Putamen (tissue), 1 donor: ENCODE results near the gene RNF186.
"Not testable (repeated sequence)": the region's sequence is repeated elsewhere in the genome, so short reads cannot be mapped to it uniquely, and the experiment has no call there.

ENCODE experiments used
- DNase-seq: peaks from one replicate; pipeline ENCODE4 v3.0.0-alpha.2; 2016; ENCODE audit warnings: low spot score

The RNF186 gene

DNA sequence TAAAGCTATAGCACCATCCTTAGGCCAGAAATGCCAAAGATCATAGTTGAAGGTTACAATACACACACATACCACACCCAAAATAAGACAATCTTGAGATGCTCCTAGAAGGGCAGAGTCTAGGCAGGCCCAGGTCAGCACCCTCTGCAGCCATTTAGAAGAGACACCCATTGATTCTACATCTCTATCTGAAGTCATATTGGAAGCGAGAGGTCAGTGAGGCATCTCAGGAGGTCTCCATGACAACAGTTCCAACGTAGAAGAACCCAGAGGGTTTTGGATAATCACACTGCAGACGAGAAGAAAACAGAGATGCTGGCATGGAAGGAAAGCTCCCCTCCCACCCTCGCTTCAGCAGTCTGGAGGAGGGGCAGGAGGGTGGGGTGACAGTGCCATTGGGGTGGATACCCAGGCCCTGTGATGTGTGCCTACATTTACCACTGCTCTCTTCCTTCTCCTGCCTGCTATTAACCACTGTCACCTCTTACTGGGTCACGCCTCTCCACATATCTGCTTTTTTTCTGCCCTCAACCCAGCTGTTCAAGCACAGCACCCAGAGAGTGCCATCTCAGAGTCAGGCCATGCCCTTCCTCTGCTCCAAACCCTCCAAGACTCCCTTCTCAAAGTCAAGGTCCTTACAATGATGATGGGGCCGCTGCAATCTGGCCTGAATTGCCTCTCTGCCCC lies 21.6 kb downstream of the RNF186 start:
- DNase-seq, result no peak

DNA sequence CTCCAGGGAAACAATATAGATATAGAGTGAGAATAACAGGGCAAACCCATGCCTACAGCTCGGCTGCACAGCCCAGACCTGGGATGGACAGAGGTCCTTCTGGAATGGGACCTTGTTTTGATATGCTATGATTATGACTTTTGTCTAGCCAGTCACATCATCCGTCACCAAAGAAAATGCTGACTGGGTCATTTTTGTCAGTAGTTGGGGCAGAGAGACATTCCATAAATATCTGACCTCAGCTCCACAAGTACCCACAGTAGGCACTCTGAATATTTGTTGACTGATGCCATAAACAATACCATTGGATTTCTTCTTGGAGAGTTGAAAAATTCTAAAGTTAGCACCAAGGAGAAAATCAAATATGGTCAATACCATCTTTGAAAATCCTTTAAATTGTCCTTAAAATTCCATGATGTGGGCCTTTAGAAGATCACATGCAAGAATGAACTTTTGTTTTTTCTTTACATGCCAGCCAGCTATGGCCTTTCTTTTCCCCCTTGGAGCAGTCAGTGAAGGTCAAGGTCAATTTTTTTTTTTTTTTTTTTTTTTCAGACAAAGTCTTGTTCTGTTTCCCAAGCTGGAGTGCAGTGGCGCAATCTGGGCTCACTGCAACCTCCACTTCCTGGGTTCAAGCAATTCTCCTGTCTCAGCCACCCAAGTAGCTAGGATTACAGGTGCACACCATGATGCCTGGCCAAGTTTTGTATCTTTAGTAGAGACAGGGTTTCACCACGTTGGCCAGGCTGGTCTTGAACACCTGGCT lies 22.7 kb downstream of the RNF186 start:
- no peak for DNase-seq

DNA sequence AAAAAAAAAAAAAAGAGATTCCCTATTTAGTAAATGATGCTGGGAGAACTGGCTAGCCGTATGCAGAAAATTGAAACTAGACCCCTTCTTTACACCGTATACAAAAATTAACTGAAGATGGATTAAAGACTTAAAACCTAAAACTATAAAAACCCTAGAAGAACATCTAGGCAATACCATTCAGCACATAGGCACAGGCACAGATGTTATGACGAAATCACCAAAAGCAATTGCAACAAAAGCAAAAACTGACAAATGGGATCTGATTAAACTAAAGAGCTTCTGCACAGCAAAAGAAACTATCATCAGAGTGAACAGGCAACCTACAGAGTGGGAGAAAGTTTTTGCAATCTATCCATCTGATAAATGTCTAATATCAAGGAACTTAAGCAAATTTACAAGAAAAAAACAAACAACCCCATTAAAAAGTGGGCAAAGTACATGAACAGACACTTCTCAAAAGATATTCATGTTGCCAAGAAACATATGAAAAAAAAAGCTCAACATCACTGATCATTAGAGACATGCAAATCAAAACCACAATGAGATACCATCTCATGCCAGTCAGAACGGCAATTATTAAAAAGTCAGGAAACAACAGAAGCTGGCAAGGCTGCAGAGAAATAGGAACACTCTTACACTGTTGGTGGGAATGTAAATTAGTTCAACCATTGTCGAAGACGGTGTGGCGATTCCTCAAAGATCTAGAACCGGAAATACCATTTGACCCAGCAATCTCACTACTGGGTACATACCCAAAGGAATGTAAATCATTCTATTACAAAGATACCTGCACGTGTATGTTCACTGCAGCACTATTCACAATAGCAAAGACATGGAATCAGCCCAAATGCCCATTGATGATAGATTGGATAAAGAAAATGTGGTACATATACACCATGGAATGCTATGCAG lies 24.8 kb downstream of the RNF186 start:
- DNase-seq, result not testable (repeated sequence)

DNA sequence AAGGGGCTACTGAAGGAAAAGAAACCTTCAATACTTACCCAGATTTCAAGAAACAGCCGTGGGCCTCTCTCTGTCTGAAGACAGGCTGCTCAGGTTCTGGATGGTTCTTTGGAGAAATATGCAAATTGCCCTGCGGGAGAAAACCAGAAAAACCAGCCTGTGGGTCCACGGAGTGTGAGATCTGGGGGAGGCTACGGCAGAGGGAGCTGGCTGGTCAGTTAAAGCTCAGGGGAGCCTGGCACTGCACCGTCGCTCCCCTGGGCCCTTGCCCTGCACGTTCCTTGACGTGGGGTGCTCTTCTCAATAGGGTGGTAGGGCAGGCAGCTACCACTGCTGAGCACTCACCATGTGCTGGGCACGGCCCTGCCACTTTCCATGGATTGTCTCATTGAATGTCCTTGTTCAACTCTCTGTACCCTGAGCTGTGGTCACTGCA lies 28.1 kb downstream of the RNF186 start:
- no peak for DNase-seq

DNA sequence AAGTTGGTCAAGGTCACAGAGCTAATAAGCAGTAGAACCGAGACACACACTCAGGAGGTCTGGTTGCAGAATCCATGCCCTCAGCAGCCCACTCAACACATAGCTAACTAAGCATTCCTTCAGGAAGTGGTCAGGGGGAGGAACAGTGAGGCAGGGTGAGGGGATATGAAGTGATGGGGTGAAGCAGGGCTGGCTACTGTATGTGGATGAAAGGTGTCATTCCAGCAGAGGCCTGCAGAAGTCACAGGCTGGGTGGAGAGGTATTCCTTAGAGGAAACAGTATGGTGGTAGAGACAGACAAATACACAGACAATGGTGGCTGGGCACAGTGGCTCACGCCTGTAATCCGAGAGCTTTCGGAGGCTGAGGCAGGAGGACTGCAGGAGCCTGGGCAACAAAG lies 29.4 kb downstream of the RNF186 start:
- DNase-seq, result no peak

DNA sequence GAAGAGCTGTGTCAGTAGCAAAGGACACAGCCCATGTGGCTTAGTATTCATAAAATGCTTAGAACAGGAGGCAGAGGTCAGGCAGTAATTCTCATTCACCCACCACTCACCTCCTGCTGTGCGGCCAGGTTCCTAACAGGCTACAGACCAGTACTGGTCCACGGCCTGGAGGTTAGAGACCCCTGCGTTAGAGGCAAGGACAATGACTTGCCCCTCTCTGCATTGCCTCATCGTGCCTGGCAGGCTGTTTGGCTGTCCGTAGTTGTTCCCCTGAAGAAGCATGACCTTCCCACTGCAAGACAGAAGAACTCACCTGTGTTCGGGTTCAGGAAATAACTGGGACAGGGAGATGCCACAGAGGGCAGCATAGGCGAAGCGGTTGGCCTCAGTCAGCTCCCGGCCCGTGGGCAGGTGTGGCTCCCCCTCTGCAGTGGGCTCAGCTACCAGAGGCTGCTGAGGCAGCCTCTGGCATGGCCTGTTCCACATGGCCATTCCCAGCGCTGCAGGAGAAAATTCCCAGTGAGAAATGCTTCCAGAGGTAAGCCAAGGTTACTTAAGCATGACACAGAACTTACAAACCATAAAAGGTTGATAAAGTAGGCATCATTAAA lies 34.7 kb downstream of the RNF186 start:
- no peak for DNase-seq

DNA sequence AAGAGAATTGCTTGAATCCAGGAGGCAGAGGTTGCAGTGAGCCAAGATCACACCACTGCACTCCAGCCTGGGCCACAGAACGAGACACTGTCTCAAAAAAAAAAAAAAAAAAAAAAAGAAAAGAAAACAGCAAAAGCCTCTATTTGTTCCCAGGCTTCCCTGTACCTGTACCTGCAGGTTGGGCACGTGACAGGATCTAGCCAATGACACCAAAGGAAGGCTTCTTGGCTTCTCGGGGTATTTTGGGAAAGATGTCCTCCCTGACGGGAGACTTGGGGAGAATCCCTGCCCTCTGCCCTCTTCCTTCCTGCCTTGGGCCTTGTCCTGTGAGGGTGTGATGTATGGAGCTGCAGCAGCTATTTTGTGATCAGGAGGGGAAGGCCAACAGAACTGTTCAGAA lies 38.1 kb downstream of the RNF186 start:
- DNase-seq, result no peak

DNA sequence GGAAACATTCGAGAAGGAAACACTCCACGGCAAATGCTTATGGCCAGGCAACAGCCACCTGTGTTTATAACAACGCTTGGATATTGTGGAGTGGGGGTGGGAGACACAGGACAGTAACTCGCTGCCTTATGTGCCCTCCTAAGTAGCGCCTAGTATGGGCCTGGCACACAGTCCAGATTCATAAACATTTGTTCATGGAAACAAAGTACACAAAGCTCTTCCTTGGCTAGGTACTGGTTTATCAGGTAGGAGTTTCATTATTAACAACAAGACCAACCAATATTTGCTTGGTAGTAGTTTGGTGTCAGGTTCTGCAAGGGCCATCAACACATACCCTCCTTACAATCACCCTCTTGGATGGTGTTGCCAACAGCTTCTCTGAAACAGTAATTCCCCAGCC lies 38.8 kb downstream of the RNF186 start:
- no peak for DNase-seq

DNA sequence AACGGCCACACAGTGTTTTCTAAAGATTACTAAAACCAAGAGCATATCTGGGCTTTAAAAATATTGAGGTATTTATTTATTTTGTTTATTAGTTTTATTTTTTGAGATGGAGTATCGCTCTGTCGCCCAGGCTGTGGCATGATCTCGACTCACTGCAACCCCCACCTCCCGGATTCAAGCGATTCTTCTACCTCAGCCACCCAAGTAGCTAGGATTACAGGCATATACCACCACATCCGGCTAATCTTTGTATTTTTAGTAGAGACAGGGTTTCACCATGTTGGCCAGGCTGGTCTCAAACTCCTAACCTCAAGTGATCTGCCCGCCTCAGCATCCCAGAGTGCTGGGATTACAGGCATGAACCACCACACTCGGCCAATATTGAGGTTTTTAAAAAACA lies 39.3 kb downstream of the RNF186 start:
- no peak for DNase-seq

DNA sequence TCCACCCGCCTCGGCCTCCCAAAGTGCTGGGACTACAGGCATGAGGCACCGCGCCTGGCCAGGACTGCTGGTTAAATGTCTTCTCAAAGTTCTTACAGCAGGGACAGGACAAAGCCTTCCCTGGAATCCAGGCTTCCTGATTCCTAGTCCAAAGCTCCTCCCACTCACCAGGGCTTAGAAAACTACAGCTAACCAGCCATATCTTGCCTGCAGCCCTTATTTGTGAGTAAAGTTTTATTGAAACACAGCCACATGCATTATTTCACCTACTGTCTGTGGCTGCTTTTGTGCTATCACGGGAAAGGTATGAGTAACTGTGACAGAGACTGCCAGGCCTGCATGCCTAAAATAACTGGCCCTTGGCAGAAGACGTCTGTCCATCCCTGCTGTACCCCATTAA lies 39.8 kb downstream of the RNF186 start:
- DNase-seq, result no peak

DNA sequence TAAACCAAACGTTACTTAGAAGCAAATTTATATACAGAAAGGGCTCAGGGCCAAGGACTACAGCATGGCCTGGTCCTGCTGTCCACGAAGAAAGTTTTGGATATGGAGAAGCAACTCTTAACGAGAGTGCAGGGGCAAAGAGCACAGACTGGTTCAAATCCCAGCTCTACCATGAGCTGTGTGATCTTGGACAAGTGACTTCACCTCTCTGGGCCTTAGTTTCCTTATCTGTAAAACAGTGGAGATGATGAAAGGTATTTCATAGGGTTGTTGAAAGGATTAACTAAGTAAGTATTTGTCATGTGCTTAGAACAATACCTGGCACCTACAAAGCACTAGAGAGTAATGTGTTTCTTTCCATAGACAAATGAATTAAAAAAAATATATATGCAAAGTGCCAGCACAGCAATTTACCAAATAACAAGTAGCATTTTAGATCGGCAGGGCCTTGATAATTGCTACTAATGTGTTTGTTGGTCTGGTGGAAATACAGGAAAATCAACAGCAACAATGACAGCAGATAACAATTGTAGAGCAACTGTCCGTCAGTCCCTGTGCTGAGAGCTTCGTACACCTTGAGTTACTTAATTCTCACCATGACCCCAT lies 40.8 kb downstream of the RNF186 start:
- no peak for DNase-seq

DNA sequence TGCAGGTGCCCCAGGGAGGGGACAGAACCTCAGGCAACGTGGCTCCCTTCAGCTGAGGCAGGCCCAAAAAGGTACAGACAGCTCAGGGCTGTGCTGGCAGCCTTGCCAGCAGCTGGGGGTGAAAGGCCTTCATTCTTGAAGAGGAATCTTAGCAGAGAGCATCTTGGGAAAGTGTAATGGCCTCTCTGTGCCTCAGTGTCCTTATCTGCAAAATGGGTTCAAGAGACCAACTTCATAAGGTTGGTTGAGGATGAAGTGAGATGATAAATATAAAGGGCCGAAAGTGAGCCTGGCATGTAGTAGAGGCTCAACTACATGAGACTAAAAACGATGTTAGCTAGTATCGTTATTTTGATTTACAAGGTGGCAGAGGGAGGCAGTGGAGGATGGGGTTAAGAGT lies 41.6 kb downstream of the RNF186 start:
- no peak for DNase-seq

DNA sequence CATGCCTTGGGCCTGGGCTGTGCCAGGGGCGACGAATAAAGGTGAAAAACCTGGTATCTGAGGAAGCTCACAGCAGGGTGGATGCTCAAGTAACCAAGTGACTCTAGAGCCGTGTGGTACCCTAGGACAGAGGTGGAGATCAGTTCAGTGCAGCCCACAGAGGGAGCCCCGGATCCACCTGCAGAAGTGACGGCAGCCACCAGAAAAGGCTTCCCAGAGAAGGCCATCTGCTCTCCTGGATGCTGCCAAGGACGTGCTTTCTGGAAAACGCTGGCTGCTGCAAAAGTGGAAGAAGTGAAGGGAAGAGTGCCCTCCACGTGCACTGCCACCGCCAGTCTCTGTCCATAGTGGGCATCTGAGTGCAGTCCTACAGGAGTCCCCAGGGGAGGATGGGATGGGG lies 43.0 kb downstream of the RNF186 start:
- no peak for DNase-seq

DNA sequence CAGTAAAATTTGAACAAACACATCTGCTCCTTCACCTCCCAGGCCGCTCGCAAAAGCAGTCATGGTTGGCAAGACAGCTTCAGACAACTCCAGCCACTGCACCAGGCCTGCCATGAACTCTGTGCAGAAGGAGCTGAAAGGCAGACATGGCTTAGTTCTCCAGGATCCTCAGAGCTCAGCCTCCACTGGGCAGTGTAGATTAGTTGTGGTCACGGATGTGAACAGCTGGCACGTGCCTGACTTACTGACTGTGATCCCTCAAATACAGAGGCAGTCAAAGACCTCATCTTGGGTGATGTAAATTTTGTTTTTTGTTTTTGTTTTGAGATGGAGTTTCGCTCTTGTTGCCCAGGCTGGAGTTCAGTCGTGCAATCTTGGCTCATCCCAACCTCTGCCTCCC lies 43.7 kb downstream of the RNF186 start:
- DNase-seq, result no peak

DNA sequence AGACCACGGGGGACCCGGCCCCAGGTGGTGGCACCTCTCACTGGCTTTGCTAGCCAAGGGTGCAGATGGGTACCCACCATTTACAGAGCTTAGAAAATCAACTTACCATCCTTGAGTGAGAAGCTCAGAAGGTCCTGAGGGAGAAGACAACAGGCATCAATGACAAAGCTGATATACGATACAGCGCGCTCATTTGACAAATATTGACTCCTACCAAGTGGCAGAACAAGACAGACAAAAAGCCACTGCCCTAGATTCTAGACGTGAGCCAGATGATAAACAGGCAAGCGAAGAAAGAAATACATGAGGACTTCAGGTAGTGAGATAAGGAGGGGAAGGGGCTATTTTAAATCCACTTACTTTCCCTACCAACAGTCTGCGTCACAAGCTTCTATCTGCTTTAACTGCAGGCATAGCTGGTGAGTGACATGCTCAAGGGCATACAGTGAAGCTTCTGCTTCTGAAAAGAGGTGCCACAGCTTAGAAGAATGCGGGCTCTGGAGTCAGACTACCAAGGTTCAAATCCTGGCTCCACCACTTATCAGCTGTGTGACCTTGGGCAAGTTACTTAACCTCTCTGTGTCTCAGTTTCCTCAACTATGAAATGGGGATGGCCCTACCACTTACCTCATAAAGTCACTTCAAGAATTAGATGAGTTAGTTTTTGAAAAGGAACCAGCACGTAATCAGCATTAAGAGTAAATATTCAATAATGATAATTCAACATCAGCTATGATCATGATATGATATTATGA lies 44.5 kb downstream of the RNF186 start:
- no peak for DNase-seq

DNA sequence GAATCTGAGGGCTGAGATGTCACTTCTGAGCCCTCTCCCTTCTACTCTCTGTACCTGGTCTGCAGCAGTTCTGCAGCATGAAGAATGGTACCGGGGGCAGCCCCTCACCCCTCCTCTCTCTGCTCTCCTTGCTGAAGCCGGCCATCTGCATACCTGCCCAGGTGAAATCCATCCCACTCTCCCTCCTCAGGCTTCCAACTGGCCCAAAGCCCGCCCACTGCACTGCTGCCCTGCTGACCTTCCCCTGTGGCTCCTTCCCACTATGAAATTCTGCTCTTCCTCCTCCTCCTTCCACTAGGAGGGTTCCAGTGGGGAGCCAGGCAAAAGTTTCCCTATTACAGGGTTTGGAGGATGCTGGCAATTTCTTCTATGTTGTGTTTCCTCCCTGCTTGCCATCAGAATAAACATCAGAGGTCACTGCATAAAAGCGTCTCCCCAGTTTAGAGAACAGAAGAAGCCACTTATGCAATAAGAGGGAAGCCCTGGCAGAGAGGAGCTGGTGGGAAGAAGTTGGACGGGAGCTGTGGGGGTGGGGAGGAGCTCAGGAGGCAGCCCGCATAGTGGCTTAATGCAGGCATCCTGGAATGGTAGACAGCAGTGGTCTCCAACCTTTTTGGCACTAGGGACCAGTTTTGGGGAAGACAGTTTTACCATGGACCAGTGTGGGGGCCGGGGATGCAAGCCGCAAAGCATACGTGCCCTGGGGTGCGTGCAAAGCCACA lies 45.7 kb downstream of the RNF186 start:
- DNase-seq, result no peak

DNA sequence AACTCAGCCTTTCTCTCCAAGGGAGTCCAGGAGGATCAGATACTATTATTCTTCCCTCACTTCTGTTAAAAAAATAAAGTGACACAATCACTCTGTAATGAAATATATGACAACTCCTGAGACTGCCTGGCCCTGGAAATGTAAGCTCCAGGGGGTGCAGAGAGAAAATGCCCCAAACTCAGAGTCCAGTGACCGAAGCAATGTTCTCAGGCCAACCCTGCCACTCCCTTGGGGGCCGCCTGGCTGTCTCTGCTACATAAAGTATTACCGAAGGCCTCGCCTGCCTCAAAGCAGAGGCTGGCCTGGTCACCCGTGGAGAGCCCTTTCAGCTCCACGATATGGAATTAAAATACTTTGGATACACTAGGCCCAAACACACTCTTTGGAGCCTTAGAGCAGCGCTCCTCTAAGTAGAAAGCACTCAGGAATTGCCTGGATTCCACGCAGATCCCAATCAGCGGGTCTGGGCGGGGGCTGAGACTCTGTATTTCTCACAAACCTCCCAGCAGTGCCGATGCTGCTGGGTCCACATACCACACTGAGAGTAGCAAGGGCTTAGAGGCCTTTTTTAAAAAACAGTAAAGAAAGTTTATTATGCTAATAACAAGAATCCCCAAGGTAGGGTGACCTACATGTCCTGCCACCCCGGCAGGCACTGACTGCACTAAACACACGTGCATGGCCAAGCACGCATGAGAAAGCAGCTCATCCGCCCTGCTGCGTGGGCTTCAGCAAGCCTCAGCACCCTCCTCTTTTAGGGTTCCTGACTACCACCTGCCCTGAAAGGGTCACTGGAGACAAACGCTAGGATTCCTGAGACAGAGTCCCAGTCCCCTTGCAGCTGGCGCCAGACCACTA lies 46.5 kb downstream of the RNF186 start:
- DNase-seq, result no peak

DNA sequence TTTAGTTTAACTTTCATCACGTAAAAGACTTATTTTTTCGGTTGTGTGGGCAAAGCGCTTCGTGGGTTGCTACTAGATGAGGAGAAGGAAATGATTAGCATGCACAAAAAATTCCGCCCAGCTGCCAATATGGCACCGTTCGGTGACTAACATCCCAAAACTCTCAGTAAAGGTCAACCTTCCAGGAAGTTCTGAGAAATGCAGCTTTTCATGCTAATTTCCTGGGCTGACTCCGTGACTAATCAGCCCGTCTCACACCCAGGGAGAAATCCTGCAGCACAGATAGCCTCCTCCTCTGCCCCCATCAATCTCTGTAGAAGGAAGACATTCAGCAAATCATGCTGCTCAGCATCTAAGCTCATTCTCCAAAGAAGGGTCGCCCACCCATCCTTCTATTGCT lies 49.5 kb downstream of the RNF186 start:
- peak; percentile 79 for DNase-seq

DNA sequence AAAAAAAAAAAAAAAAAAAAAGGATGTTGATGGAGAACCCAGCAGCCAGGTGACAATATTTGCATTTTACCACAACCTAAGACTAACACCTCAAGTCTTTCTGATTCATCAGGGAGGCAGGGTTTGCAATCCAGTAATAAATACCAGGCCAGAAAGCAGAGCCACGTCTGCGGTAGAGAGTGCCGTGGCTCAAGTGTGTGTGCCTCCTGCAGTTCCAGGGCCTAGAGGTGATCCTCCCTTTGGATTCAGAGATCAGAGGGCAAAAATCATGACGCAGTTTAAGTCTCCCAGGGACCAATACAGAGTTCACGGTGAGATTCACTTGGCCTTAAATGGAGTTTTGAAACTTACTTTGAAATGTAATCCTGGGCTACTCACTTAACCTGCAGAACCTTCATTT lies 50.2 kb downstream of the RNF186 start:
- DNase-seq, result no peak
